NAMALWA (cell line): ENCODE results near the gene PDGFRB.
A peak's percentile ranks its signal among the peaks of the same experiment; 100 is the strongest.

Source experiments
- DNase-seq: peaks from one replicate; pipeline ENCODE4 v3.0.0-alpha.2; 2015; ENCODE audit warnings: low spot score

PDGFRB gene

DNA sequence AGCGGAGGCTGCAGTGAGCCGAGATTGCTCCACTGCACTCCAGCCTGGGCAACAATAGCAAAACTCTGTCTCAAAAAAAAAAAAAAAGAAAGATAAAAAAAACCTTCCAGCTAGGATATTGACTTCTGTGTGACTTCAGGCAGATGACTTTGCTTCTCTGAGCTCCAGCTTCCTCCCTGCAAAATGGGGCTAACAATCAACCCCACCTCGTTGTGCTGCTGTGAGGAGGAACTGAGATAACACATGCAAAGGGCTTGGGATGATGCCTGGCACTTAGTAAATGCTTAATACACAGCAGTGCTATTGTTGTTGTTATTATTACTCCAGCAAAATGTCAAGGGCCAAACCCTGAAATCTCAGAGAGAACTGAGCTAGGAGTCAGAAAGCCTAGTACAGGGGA lies 7.4 kb upstream of the PDGFRB start:
- no peak for DNase-seq

DNA sequence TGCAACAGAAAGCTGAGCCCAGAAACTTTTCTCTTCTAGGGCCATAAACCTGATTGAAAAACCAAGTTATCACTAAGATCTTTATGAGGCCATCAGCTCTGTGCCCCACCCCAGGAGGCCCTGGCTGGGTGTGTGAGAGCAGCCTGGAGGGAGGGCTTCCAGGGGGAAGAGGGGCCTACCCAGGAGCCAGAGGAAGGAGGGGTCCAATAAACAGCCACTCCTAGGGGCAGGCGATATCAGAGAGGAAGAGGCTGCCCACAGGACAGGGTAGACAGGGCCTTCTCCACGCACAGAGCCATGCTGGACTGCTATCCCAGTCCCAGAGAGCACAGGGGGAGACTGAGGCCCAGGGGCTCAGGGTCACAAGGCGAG lies 6.5 kb upstream of the PDGFRB start:
- no peak for DNase-seq

DNA sequence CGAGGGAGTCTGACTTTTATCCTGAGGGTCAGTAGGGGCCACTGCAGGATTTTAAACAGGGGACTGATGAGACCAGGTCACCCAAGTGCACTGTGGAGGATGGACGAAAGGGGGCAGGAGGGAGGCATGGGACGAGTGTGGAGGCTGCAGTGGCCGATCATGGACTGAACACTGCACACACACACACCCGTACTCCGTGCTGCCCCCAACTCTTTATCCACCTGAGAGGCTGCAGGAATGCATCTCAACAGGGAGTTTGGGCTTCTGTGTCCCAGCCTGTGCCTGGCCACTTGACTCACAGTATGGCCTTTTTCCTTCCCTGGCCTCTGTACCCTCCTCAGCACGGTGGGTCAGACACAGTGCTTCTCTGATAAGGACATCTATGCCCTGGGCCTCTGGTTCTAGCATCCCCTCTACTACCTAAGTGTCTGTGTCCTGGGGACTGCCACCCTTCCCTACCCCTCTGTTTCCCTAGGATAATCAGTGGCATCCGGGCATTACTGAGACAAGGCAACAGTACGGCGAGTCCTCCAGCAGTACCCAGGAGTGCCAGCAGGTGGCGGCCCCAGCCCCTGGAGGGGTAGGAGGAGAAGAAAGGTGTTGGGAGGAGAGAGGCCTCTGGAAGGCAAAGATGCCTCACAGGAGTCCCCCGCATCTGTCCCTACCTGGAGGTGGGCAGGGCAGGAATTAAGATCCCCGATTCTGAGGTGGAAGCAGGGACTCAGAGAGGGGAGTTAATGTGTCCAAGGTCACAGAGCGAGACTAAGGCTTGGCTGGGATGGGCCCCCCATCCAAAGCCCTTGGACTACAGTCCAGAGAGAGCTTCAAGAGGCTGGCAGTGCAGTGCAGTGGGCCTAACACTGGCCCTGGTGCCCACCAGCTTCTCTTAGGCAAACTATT lies 5.8 kb upstream of the PDGFRB start:
- DNase-seq = peak; percentile 81

DNA sequence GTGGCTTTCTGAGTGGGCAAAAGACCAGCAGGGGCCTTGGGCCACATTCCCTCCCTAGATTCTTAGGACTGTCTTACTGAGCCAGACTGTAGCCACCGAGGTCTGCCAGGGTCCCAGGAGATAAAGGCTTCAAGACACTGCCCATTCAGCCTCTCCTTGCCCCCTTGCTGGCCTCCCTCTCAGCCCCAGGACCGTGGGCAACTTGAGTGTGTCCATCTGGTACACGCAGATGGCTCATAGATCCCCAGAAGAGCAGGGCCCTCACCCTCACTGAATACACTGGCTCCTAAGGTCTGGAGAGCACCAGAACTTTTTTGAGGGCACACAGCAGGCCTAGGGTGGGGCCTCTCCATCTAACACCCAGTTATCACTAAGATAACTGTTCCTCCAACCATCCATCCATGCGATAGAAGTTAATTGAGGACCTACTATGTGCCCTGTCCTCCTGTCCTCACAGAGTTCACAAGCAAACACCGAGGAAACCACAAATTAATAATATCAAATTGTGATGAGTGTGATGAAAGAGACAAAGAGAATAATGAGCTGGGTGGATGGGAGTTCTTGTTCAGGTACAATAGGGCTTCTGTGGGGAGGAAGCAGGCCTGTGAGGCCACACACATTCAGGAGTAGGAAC lies 4.9 kb upstream of the PDGFRB start:
- no peak for DNase-seq

DNA sequence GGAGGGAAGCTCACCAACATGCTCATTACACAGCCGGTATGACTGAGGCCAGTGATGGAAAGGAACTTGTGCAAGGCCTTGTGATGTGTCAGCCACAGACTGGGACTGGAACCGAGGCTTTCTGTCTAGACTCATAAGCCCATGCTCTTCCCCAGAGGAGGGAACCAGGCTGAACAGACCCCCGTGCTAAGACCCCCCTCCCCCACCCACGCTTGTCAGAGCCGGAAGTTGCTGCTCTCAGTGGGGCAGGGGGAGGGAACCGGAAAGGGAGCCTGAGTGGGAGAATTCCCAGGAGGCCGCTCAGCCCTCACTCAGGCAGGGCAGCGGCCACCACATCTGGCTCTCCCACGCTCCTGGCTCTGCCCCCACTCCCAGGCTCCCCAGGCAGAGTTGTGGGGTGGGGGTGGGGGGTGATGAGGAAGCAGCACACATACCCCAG lies 4.1 kb upstream of the PDGFRB start:
- DNase-seq = peak; percentile 18

DNA sequence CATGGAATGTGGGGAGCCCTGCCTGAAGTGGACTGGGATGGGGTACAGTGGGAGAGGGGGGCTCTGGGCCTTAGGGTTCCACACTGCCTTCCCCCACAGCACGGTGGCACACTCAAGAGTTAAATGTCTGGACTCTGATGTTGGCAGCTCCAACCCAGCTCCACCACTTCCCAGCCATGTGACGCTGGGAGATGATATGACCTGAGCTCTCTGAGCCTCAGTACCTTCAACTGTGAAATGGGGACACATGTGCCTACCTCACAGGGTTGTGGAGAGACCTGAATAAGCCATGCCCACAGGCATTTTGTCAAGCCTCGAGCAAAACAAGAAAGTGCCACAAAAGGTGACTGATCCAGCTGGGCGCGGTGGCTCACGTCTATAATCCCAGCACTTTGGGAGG lies 3.4 kb upstream of the PDGFRB start:
- no peak for DNase-seq

DNA sequence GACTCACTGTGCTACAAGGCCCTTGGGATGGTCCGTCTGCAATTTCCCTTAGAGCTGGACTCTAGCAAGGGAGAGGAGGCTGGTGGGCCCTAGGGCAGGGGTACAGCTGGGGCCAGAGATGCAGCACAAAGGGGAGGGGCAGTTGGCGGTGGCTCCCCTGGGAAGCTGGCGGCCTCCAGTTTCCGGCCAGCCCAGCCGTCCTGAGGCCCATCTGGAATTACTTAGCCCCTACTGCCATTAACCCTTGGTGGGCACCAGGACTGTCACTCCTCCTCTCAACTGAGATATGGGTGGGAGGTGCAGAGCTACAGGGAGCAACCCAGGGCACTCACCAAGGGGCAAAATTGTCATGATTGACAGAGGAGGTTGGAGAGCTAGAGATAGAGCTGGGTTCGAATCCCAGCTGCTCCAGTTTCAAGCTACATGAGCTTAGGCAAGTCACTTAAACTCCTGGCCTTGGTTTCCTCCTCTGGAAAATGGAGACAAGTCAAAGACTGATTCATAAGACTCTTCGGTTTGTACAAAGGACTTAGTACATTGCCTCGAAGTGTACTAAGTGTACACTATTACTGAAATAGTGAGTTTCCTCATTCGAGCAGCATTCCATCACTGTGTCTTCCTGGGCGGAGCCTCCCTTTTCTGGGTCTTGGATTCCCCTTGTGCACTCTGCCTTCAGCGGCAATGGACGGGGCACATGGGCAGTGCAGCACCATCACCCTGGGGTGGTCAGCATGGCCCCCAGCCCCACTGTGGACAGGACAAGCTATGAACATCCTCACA lies 2.7 kb upstream of the PDGFRB start:
- DNase-seq = no peak

DNA sequence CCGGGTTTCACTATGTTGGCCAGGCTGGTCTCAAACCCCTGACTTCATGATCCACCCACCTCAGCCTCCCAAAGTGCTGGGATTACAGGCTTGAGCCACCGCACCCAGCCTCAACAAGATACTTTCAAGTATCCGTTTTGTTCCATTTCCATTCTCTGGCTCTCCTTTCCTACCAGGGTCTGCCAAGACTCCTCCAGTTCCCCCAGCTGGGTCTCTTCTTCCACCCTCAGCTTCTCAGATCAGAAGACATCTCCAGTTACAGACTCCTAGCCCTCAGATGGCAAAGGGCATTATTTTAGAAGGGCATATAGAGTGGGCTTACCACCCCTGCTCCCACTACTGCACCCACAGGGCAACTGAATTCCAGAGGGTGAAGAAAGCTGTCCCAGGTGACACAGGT lies 1.5 kb upstream of the PDGFRB start:
- no peak for DNase-seq

DNA sequence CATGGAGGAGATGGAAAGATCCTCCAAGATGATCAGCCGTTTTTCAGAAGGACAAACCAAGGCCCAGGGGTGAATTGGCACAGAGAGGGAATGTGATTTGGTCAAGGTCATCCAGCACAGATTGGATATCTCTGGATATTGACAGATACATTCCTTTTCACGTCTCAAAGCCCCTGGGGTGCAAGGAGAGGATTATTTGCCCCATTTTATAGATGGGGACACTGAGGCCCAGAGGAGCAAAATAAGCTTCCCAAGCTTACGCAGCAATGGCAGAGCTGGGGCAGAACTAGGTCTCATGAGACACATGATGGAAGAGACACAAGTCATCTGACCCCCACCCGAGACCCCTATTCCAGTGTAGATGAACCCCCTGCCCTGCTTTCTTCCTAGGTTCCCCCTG lies 895 bp upstream of the PDGFRB start:
- DNase-seq = no peak

DNA sequence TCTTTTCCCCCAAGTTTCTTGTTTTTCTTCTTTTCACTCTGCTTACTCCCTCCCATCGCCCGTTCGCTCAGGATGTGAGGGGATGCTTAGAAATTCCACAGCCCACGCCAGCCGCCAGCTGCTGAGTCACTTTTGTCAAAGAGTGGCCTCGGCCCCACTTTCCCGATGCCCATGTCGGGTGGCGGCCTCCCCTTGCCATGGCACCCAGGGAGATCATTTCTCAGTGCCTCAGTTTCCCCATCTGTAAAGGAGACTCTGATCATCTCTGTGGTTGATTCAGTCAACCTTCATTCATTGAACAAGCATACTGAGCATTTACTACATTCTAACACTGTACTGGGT lies 353 bp upstream of the PDGFRB start:
- no peak for DNase-seq

DNA sequence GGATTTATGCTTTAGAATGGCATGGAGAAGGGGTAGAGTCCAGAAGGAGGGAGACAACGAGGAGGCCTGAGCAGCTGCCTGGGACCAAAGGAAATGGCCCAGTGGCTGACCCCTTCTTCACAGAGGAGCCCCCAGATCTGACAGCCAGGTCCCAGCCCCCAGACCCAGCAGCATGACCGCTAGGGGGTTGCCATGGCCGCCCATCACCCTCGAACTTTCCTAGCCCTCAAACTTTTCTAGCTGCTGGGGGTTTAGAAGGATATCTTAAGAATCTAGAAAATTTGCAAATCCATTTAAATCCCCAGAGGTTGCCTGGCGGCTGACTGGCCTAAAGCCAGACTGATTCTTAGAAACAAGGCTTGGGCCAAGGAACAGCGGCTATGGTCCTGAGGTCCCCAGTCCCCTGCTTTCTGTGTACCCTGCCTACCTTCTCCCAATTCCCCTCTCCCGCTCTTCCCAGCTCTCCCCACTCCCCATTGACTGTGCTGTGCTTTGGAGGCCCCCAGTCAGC lies 972 bp downstream of the PDGFRB start:
- no peak for DNase-seq

DNA sequence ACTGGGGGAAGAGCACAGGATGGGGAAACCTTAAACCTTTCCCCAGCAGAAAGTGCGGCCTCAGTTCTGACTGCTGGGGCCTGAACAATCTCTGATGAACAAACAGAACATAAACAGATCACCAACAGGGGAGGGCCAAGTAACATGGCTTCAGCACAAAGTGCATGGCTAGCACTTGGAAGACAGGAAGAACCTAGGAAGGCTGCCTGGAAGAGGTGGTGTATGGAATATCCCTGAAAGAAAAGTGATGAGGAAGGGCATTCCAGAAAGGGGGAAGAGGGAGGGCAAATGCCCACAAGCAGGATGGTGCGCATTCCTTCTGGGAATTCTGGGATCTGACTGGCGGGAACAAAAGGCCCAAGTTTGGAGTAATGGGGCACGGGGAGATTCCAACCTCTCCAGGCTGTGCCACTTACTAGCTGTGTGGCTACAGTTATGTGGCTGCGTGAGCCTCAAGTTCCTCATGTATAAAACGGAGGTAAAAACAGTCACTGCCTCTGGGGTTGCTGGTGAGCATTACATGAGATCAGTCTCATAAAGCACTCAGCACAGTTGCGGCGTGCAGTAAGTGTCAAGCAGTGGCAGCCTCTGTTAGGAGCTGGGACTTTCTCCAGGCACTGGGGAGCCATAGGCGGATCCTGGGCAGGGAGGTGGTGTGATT lies 1.6 kb downstream of the PDGFRB start:
- peak; percentile 73 for DNase-seq

DNA sequence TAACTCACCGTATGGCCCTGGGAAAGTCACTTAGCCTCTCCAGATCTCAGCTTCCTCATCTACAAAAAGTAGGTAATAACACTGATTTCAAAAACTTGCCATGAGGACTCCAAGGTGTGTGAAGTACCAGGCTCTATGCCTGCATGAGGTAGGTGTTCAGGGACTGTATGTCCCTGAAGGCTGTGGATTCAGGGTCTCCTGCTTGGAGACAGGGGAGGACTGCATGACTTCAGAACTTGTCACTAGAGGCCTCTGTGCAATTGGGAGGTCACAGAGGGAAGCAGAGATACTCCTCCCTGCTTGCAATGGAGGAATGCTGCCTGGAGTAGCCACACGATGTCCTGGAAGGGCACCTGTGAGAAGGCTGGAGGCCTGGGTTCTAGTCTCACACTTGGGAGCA lies 2.2 kb downstream of the PDGFRB start:
- no peak for DNase-seq

DNA sequence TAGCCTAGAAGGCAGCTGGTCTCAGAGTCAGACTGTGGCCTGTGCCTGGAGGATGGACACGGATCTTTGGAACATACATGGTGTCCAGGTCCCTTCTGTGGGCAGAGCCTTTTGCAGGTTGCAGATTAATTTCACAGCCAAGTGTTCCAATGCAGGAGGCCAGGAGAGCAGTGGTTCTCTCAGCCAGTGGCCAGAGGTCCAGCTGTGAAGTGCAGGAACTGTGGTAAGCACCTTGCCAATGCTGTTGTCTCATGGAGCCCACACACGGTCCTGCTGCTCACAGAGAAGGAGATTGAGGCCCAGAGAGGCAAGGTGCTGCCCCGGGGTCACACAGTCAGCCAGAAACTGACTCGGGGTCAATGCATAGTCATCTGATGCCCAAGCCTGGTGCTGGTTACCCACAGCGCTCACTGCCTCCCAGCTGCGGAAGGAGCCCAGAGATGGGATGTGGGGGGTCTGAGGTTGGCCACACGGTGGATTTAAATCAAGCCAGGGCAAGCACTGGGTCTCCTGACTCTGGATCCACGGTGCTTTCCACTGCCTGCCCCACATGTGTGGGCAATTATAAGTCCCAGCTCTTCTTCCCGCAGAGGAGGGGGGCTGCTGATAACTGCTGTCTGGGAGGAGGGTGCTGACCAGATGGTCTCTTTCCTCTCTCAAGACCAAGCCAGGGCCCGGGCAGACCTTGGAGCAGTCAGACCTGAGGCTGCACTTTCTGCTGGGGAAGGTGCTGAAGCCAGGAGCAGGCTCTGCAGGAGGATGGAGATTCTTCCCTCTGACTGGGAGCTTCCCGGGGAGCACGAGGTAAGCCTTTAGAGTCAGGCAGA lies 2.8 kb downstream of the PDGFRB start:
- no peak for DNase-seq

DNA sequence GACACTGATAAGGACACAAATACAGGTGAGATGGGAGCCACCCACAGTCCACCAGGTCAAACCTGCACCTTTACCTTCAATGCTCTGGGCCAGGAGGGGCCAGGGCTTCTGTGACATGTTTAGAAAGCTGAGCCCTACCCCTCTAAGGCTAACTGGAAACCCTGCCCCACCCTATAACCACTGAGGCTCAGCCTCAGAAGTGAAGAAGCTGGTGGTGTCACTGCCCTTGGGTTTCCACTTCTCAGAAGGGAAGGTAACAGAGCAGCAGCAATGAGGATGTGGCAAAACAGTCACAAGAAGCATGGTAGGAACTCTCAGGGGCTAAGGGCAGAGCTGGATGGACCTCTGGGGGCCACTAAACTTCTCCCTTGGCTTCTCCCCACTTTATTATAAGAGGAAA lies 6.0 kb downstream of the PDGFRB start:
- no peak for DNase-seq

DNA sequence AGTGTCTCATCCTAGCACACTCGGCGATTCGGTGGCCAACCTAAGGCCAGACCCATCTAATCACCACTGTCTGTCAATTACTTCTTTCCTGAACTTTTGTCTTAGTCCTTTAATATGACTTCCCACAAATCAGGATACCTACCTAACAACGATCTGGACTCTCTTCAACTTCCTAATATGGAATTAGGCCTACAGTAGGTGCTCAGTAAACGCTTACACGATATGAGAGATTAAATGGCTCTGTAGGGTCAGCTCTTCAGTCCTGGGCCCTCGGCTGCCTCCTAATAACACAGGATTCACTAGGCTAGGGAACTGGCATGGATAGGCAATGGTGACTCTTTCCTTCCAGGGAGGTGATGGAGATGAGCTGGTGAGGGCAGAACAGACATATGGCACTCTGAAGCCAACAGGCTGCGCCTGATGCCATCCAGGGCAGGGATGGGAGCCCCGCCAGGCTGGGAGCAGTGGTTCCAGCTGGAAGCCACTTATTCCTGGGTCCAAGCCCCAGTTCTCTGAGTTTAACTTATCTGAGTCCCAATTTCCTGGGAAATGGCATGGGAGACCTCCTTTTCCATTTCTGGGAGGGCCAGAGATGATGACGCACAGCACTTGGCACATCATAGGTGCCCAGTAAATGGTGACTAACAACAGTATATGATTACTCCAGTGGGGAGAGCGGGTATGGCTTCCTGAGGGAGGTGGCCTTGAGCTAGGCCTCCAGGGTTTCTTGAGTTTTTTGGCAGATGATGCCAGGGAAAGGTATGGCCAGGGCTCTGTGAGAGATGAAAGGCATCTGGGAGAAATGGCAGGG lies 7.3 kb downstream of the PDGFRB start:
- DNase-seq = no peak

DNA sequence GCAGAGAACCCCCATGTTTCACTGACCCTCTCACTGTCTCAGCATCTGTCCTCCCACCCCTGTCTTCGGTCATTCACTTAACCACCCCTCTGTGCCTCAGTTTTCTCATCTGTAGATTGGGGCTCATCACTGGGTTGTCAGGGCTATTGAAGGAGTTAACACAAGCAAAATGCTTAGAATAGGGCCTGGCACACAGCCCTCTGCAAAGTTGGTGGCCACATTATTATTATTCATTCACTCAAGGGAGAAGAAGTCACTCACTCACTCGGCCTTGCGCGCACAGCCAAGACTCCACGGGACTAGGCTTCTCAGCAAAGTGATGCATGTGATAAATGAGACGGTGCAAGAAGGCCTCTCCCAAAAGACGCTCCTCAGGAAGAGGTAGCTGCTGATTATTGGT lies 8.0 kb downstream of the PDGFRB start:
- DNase-seq = no peak

DNA sequence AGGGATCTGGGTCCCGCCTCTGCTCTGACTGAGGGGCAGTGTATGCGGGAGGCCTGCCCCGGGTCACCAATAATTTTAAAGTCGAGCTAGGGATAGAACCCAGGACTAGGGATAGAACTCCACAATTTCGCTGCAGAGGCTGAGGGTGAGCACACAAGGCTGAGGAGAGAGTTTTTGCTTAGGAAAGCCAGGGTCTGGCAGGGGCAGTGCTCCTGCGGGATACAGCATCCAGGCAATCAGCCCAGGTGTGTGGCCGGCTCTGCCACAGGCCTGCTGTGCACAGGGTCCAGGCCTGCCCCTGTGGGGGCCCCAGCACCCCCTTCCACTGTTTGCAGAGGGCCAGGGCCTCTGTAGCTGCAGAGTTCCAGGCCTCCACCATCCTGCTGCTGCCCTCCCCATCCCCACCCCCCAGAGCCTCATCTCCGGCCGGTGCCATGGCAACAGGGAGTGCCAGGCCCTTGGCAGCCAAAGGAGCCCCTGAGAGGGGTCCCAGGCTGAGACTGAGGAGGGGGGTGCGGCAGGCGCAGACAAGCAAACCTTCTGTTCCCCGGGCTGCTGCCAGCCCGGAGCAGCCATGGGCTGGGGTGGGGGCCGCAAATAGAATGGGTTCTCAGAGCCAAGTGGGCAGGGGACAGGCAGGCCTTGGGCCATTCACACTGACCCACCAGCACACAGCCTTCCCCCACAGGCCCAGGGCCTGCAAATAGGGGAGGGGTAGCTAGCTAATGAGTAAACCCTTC lies 8.6 kb downstream of the PDGFRB start:
- DNase-seq = no peak

DNA sequence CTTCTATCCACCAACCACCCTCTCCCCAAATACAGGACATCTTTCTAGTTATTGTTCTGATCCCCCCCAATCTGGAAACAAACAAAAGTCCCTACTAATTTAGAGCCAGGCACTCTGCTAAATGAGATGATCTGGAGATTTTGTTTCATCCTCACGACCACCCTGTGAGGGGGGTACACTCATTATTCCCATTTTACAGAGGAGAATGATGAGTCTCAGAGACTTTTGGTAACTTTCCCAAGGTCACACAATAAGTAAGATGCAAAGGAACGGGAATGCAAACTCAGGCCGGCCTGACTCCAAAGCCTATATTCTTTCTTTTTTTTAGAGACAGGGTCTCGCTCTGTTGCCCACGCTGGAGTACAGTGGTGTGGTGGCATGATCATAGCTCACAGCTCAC lies 9.4 kb downstream of the PDGFRB start:
- no peak for DNase-seq

DNA sequence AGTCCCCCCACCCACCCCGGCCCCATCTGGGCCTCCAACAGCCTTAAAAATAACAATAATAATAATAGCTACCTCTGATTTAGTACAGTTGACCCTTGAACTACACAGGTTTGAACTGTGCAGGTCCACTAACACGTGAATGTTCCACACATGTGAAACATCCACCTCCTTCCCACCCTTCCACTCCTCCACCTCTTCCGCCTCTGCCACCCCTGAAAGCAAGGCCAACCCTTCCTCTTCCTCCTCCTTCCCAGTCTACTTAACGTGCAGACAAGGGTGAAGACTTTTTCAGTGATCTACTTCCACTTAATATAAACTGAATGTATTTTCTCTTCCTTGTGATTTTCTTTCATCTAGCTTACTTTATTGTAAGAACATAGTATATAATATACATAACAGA lies 10.8 kb downstream of the PDGFRB start:
- DNase-seq = no peak
